GM12878 (cell line): ENCODE data around the gene LEMD2. TPM values are rescaled to one million over a fixed set of nuclear protein-coding genes. Genes with fewer than 3 reads are reported as not detected.

Experiments
- ATAC-seq: fragments of 200-7000 bp; cut with Tn5 transposase; 3 replicates; pipeline ENCODE4 v1.9.1; 2020; ENCODE audit warnings: mild to moderate bottlenecking, moderate library complexity
- BruUV-seq: library from RNA; stranded (reverse); fragments of 400-500 nt; replicated peaks from 2 replicates; lab custom pipeline; 2021; lab: Mats Ljungman, UMichigan
- CTCF ChIA-PET: fragments of 300-600 bp; sonication (Branson Sonifier 250); formaldehyde crosslinking; extraction: SDS; loops from one replicate; lab custom pipeline; 2021; ENCODE audit warnings: inconsistent platforms; lab: Yijun Ruan, JAX
- POLR2A ChIA-PET: fragments of 350-600 bp; formaldehyde crosslinking; extraction: SDS; loops from one replicate; lab custom pipeline; 2021; ENCODE audit warnings: inconsistent platforms; lab: Charles Lee
- RAD21 ChIA-PET: fragments of 300-600 bp; sonication (Branson Sonifier 250); formaldehyde crosslinking; loops from one replicate; lab custom pipeline; 2023; ENCODE audit warnings: antibody characterized with exemption; ENCODE audit not compliant: unreplicated experiment; lab: Charles Lee
- SMC1A ChIA-PET: fragments of 300-600 bp; sonication (Branson Sonifier 250); formaldehyde crosslinking; loops from one replicate; lab custom pipeline; 2023; ENCODE audit not compliant: unreplicated experiment, uncharacterized antibody; lab: Charles Lee
- DNase-seq: peaks from one replicate; pipeline ENCODE4 v3.0.0-alpha.2; 2011; ENCODE audit warnings: low read depth, low spot score
- FAIRE-seq: peaks from 3 replicates; lab custom pipeline; 2011; peaks lifted over from hg19 to GRCh38; lab: Jason Lieb, UNC
- H2AFZ ChIP-seq: 2 replicates; pipeline ENCODE4 v1.6.0; 2011; ENCODE audit warnings: low read depth, low read length, control low read depth; ENCODE audit not compliant: control insufficient read depth
- H3K27ac ChIP-seq: 2 replicates; pipeline ENCODE4 v1.5.1; 2011; ENCODE audit warnings: control low read depth; ENCODE audit not compliant: control insufficient read depth, insufficient read depth
- H3K27me3 ChIP-seq, 2 experiments: replicated peaks in 1 of 2; 2 replicates each; pipeline versions ENCODE4 v1.6.0 to v1.6.1; 2011; ENCODE audit warnings: low read length in 1 of 2; ENCODE audit not compliant: control insufficient read depth in 2 of 2, insufficient read depth in 2 of 2
- H3K36me3 ChIP-seq, 2 experiments: 2 replicates each; pipeline ENCODE4 v1.5.1; 2011; ENCODE audit warnings: low read length in 1 of 2; ENCODE audit not compliant: control insufficient read depth in 2 of 2, insufficient read depth in 2 of 2
- H3K4me1 ChIP-seq: 2 replicates; pipeline ENCODE4 v1.6.1; 2011; ENCODE audit warnings: mild to moderate bottlenecking, low read length, moderate library complexity, mixed read lengths; ENCODE audit not compliant: control insufficient read depth, insufficient read depth
- H3K4me2 ChIP-seq: 2 replicates; pipeline ENCODE4 v1.6.0; 2011; ENCODE audit warnings: control low read depth; ENCODE audit not compliant: control insufficient read depth, insufficient read depth
- H3K4me3 ChIP-seq: fragments of 200-600 bp; sonication (generic); 2 replicates; pipeline ENCODE4 v1.5.1; 2016
- H3K79me2 ChIP-seq: 2 replicates; pipeline ENCODE4 v1.6.0; 2011; ENCODE audit warnings: low read length; ENCODE audit not compliant: control insufficient read depth, insufficient read depth
- H3K9ac ChIP-seq: 2 replicates; pipeline ENCODE4 v1.8.0; 2011; ENCODE audit warnings: low read length, control low read depth, mixed read lengths; ENCODE audit not compliant: control insufficient read depth, insufficient read depth
- H3K9me3 ChIP-seq: replicated peaks from 3 replicates; pipeline ENCODE4 v1.5.1; 2011; ENCODE audit warnings: mild to moderate bottlenecking, low read length; ENCODE audit not compliant: control insufficient read depth, insufficient read depth
- H4K20me1 ChIP-seq: 2 replicates; pipeline ENCODE4 v1.6.0; 2011; ENCODE audit not compliant: control insufficient read depth, insufficient read depth
- BCL11A ChIP-seq: IDR thresholded peaks from 2 replicates; pipeline ENCODE4 v1.6.1; 2011; ENCODE audit warnings: low read depth, low read length
- BHLHE40 ChIP-seq, 2 experiments: fragments of 450-650 bp in 1 of 2; IDR thresholded peaks; 2 replicates each; pipeline ENCODE4 v1.6.1; 2011 to 2017; ENCODE audit warnings: low read depth in 2 of 2, borderline replicate concordance in 1 of 2, improper control_type of control experiment in 1 of 2, low read length in 1 of 2, mild to moderate bottlenecking in 1 of 2
- CEBPB ChIP-seq, 2 experiments: fragments of 150-350 bp in 1 of 2; IDR thresholded peaks; 2 replicates each; pipeline ENCODE4 v1.6.1; 2012 to 2014; ENCODE audit warnings: low read depth in 2 of 2, low read length in 2 of 2, borderline replicate concordance in 1 of 2, inconsistent platforms in 1 of 2
- HDAC2 ChIP-seq: fragments of 200-600 bp; sonication (generic); IDR thresholded peaks from 2 replicates; pipeline ENCODE4 v1.6.1; 2017
- IRF4 ChIP-seq: IDR thresholded peaks from 2 replicates; pipeline ENCODE4 v1.6.1; 2011; ENCODE audit warnings: low read depth, low read length
- KAT2A ChIP-seq: conservative IDR thresholded peaks from 2 replicates; pipeline ENCODE4 v1.6.1; 2011; ENCODE audit warnings: low read depth, low read length; ENCODE audit not compliant: control insufficient read depth
- MTA3 ChIP-seq: IDR thresholded peaks from 2 replicates; pipeline ENCODE4 v1.6.1; 2012; ENCODE audit warnings: low read length, inconsistent platforms, borderline replicate concordance
- NFXL1 ChIP-seq: fragments of 450-650 bp; IDR thresholded peaks from 2 replicates; pipeline ENCODE4 v1.6.1; 2017; ENCODE audit warnings: antibody characterized with exemption, mild to moderate bottlenecking, borderline replicate concordance
- NR2C2 ChIP-seq: IDR thresholded peaks from 2 replicates; pipeline ENCODE4 v1.6.1; 2011; ENCODE audit warnings: borderline replicate concordance, low read depth; ENCODE audit not compliant: control insufficient read depth, insufficient read length
- POLR2A ChIP-seq: IDR thresholded peaks from 2 replicates; pipeline ENCODE4 v1.6.1; 2011; ENCODE audit warnings: low read depth, mild to moderate bottlenecking, low read length
- RBBP5 ChIP-seq: fragments of 200-600 bp; sonication (generic); conservative IDR thresholded peaks from 2 replicates; pipeline ENCODE4 v1.6.1; 2016
- RUNX3 ChIP-seq: IDR thresholded peaks from 2 replicates; pipeline ENCODE4 v1.6.1; 2012; ENCODE audit warnings: low read length, inconsistent platforms
- SMAD5 ChIP-seq: IDR thresholded peaks from 2 replicates; pipeline ENCODE4 v1.6.1; 2016; ENCODE audit warnings: antibody characterized with exemption, low read depth
- SMARCA5 ChIP-seq: fragments of 450-650 bp; IDR thresholded peaks from 2 replicates; pipeline ENCODE4 v1.6.1; 2017; ENCODE audit warnings: mild to moderate bottlenecking
- SREBF1 ChIP-seq: IDR thresholded peaks from 2 replicates; pipeline ENCODE4 v1.6.1; 2012; ENCODE audit warnings: mild to moderate bottlenecking, low read length
- WGBS: methylation state at CpG from one replicate; pipeline ENCODE4 v1.1.6; 2016; ENCODE audit warnings: low lambda C conversion rate; ENCODE audit not compliant: insufficient replicate concordance, insufficient coverage; ENCODE audit errors: missing lambda C conversion rate; 5-methylcytosine and 5-hydroxymethylcytosine counted together
- in situ Hi-C: fragments of 300-500 bp; cut with MboI; formaldehyde crosslinking; loops from 9 replicates; pipeline ENCODE4 v1.14.3; 2018; ENCODE audit warnings: mixed read lengths
- intact Hi-C: fragments of 100-400 bp; cut with micrococcal nuclease; formaldehyde crosslinking; loops from one replicate; pipeline ENCODE4 v1.14.2; 2022; ENCODE audit not compliant: unreplicated experiment
- polyA plus RNA-seq, 11 experiments: library from polyadenylated mRNA; depleted of rRNA in 4 of 11; unstranded in 6 of 11; stranded (reverse) in 5 of 11; fragments of >200 nt; fragmentation: Nextera tagmentation in 4 of 11; fragmentation: Illumina TruSeq in 1 of 11; extraction: Ambion mirVana in 4 of 11; extraction: Trizol in 1 of 11; gene quantifications; 1 replicate in 1 of 11; 2 replicates in 10 of 11; pipeline versions ENCODE4 v1.2.1 to v1.2.3, GENCODE V29; 2011 to 2016; ENCODE audit warnings: inconsistent platforms in 2 of 11, missing spikeins in 2 of 11, low read depth in 1 of 11
- total RNA-seq, 4 experiments: library from RNA; depleted of rRNA in 3 of 4; stranded (reverse); fragments of >200 nt in 3 of 4; fragmentation: Illumina TruSeq in 1 of 4; extraction: Trizol in 1 of 4; gene quantifications; 2 replicates each; pipeline versions ENCODE4 v1.2.1 to v1.2.3, GENCODE V29; 2013 to 2021
- TF ChIP-seq, protein P1 (sequence below): fragments of 450-650 bp; IDR thresholded peaks from 2 replicates; pipeline ENCODE4 v1.6.1; 2017; ENCODE audit warnings: mild to moderate bottlenecking, moderate library complexity

Gene LEMD2
- total and polyA plus RNA-seq, 10 of the 15 experiments (the other 5 are each of a cell fraction or from before 2014, with no cell fraction given) = 0.45 to 47.1 (median 22.8) TPM

DNA sequence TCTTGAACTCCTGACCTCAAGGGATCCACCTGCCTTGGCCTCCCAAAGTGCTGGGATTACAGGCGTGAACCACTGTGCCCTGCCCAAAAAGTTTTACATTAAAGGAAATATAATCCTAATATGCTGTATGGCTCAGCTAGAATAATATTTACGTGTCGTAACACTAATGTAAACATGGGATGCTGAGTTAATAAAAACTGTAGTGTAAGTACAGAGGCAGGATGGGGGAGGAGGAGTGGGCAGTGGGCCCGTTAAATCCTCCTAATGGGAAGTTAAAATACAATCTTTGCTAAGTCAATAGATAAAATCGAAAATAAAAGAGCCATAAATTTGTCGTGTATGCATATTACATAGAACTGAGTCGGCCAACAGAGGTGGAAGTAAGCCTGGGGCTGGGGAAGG, 30.1 kb downstream of the LEMD2 start:
- RAD21 ChIA-PET = no interaction called here
- in situ Hi-C loops (no loop called here), intact Hi-C loops (no loop called here)
- Histone ChIP-seq H3K79me2 (no peaks in the 10 kb centered on the region), H3K4me3 (no peak overlapping the region), H3K27ac (no peak overlapping the region), H3K9ac (no peak overlapping the region), H3K4me2 (no peak overlapping the region), H3K4me1 (peaks cover 7% of the 10 kb centered on the region), H4K20me1 (no peaks in the 10 kb centered on the region), H3K36me3 (no peaks in the 10 kb centered on the region), H3K9me3 (no peaks in the 10 kb centered on the region), H3K27me3 (no peaks in the 10 kb centered on the region; a peak in 1 of 4 replicates), H2AFZ (no peak overlapping the region)
- FAIRE-seq (no peak), DNase-seq (no peak), ATAC-seq (no peak)
- POLR2A ChIA-PET = no interaction called here
- 34% methylated on average over 7 of the region's 7 CpGs for WGBS
- no TSS peak for BruUV-seq
- CTCF ChIA-PET = interaction anchor here (7.1 kb wide), 1 partner anchor 10 kb away, joined by 40 read pairs; no protein-coding TSS in a partner anchor
- SMC1A ChIA-PET = no interaction called here
- TF ChIP-seq RBBP5 (no peak), BCL11A (no peak), KAT2A (no peak), SMARCA5 (no peak), IRF4 (no peak), POLR2A (no peak), HDAC2 (no peak), MTA3 (no peak), CEBPB (IDR thresholded peaks at IDR 0.05; ENCODE audit: borderline replicate concordance in 1 of 2, low read depth in 2 of 2, low read length in 2 of 2) (no peak), SMAD5 (no peak), RUNX3 (no peak), NFXL1 (no peak), SREBF1 (no peak), NR2C2 (no peak), BHLHE40 (IDR thresholded peaks at IDR 0.05; ENCODE audit: borderline replicate concordance in 1 of 2, low read depth in 2 of 2, low read length in 1 of 2) (no peak)
- TF ChIP-seq, protein P1, sequence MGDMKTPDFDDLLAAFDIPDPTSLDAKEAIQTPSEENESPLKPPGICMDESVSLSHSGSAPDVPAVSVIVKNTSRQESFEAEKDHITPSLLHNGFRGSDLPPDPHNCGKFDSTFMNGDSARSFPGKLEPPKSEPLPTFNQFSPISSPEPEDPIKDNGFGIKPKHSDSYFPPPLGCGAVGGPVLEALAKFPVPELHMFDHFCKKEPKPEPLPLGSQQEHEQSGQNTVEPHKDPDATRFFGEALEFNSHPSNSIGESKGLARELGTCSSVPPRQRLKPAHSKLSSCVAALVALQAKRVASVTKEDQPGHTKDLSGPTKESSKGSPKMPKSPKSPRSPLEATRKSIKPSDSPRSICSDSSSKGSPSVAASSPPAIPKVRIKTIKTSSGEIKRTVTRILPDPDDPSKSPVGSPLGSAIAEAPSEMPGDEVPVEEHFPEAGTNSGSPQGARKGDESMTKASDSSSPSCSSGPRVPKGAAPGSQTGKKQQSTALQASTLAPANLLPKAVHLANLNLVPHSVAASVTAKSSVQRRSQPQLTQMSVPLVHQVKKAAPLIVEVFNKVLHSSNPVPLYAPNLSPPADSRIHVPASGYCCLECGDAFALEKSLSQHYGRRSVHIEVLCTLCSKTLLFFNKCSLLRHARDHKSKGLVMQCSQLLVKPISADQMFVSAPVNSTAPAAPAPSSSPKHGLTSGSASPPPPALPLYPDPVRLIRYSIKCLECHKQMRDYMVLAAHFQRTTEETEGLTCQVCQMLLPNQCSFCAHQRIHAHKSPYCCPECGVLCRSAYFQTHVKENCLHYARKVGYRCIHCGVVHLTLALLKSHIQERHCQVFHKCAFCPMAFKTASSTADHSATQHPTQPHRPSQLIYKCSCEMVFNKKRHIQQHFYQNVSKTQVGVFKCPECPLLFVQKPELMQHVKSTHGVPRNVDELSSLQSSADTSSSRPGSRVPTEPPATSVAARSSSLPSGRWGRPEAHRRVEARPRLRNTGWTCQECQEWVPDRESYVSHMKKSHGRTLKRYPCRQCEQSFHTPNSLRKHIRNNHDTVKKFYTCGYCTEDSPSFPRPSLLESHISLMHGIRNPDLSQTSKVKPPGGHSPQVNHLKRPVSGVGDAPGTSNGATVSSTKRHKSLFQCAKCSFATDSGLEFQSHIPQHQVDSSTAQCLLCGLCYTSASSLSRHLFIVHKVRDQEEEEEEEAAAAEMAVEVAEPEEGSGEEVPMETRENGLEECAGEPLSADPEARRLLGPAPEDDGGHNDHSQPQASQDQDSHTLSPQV = no peak
